Stomach (tissue), 9 donors: Measurements from ENCODE around the gene BCL6B. TPM values are rescaled to one million over a fixed set of nuclear protein-coding genes. Genes with fewer than 3 reads are reported as not detected.

ENCODE experiments used
- DNase-seq, 2 donors: peaks; one replicate each; pipeline versions ENCODE4 v3.0.0 to v3.0.0-alpha.2; 2013 to 2019
- H3K27ac ChIP-seq, 5 donors: fragments of 200-600 bp in 4 of 5; sonication (generic) in 4 of 5; one replicate each; pipeline ENCODE4 v1.5.1; 2013 to 2019; ENCODE audit warnings: mild to moderate bottlenecking in 1 of 5, moderate library complexity in 1 of 5
- H3K27me3 ChIP-seq, 3 donors: fragments of 200-600 bp; sonication (generic); one replicate each; pipeline ENCODE4 v1.5.1; 2017 to 2019; ENCODE audit warnings: mixed run types in 1 of 3
- H3K36me3 ChIP-seq, 4 donors: fragments of 200-600 bp; sonication (generic); 1 replicate in 3 of 4; 2 replicates in 1 of 4; pipeline ENCODE4 v1.5.1; 2016 to 2019
- H3K4me1 ChIP-seq, 4 donors: fragments of 200-600 bp; sonication (generic); one replicate each; pipeline ENCODE4 v1.5.1; 2016 to 2019
- H3K4me3 ChIP-seq, 4 donors: fragments of 200-600 bp; sonication (generic) in 3 of 4; one replicate each; pipeline ENCODE4 v1.5.1; 2016 to 2019; ENCODE audit warnings: mild to moderate bottlenecking in 1 of 4
- H3K9me3 ChIP-seq, 4 donors: fragments of 200-600 bp; sonication (generic); one replicate each; pipeline ENCODE4 v1.5.1; 2016 to 2019
- EP300 ChIP-seq: sonication (generic); formaldehyde crosslinking; IDR thresholded peaks from one replicate; pipeline ENCODE4 v1.6.1; 2017; ENCODE audit warnings: antibody characterized with exemption
- POLR2A ChIP-seq, 4 donors: fragments of 450-650 bp; IDR thresholded peaks; one replicate each; pipeline ENCODE4 v1.6.1; 2016; ENCODE audit warnings: antibody characterized with exemption in 4 of 4, control low read depth in 2 of 4, mild to moderate bottlenecking in 1 of 4, moderate library complexity in 1 of 4
- POLR2AphosphoS5 ChIP-seq, 3 donors: sonication (generic); formaldehyde crosslinking; IDR thresholded peaks; one replicate each; pipeline ENCODE4 v1.6.1; 2016; ENCODE audit warnings: antibody characterized with exemption in 3 of 3
- WGBS, 5 donors: extraction: QIAGEN DNeasy Blood & Tissue Kit in 3 of 5; methylation state at CpG; one replicate each; pipeline versions ENCODE4 v1.1.5 to v1.1.7; 2013 to 2018; 5-methylcytosine and 5-hydroxymethylcytosine counted together
- intact Hi-C: fragments of 100-400 bp; cut with DNase I; formaldehyde crosslinking; loops from one replicate; pipeline ENCODE4 v1.15.1; 2023; ENCODE audit warnings: low total_unique reads
- polyA plus RNA-seq, 3 donors: library from polyadenylated mRNA; stranded (reverse); fragments of 200-250 nt; gene quantifications; one replicate each; pipeline ENCODE4 v1.2.3, GENCODE V29; 2013
- total RNA-seq, 5 donors: library from RNA; depleted of rRNA; stranded (reverse); fragments of >200 nt; gene quantifications; one replicate each; pipeline versions ENCODE4 v1.1.0 to v1.2.3, GENCODE V29; 2014 to 2016
- TF ChIP-seq, protein P1 (sequence below), 7 experiments: fragments of 450-650 bp in 4 of 7; fragments of 200-600 bp in 3 of 7; sonication (generic) in 3 of 7; IDR thresholded peaks; one replicate each; pipeline ENCODE4 v1.5.1; 2016 to 2019; ENCODE audit warnings: antibody characterized with exemption in 7 of 7, control low read depth in 2 of 7, mild to moderate bottlenecking in 1 of 7
- donor health status: healthy with polysubstance abuse.
- donor health status: Bipolar disorder and iron deficiency.
- donor health status: healthy.

BCL6B gene
- total and polyA plus RNA-seq, 8 donors = 1.3 to 5.5 (median 3.6) TPM; not detected in 2

DNA sequence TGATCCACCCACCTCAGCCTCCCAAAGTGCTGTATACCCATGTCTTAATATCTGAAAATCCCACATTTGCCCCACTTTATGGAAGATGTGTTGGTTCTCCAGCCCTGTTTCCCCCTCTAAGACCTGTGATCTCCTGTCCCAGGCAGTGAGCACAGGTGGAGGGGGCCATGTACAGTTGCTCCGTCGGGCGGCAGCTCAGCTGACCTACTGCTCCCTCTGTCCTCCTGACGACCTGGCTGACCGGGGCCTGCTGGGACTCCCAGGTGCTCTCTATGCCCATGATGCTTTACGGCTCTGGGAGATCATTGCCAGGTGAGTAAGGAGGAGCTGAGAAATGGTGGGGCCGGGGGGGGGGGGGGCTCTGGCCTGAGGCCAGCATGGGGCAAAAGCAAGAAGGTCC is 17.1 kb upstream of the BCL6B start:
- intact Hi-C loops = loop anchor here (10.0 kb wide), 1 partner anchor 341 kb away; no protein-coding TSS in a partner anchor
- no peaks in the 10 kb centered on the region for H3K9me3 ChIP-seq

DNA sequence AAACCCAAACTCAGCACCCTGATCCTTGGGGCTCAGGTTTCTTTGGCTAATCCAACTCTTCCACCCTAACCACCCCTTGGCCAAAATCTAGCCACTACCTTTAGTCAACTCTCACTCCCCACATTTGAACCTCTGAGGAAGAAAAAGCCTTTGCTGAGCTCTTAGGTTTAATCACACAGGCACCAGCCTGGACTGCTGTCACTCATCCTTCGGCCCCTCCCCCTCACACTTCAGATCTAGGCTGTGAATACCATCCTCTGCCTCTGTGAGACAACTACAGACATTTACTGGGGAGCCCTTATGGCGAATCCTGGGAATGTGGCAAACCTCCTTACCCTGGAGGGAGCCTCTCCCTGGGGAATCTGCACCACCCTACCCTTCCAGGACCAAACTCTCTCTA is 15.7 kb upstream of the BCL6B start:
- intact Hi-C loops = loop anchor here (10.0 kb wide), 1 partner anchor 342 kb away; no protein-coding TSS in a partner anchor
- Histone ChIP-seq H3K36me3 (peaks cover 11 to 58% (median 49%) of the 10 kb centered on the region in 4 donors), H3K27me3 (no peaks in the 10 kb centered on the region), H3K27ac (no peak overlapping the region), H3K9me3 (no peaks in the 10 kb centered on the region), H3K4me1 (peaks cover 22 to 49% (median 37%) of the 10 kb centered on the region in 4 donors), H3K4me3 (no peak overlapping the region)
- DNase-seq = no peak
- WGBS, 5 donors = 77 to 89% (median 88%) methylated on average over 2 of the region's 2 CpGs
- TF ChIP-seq POLR2A (IDR thresholded peaks at IDR 0.05) (no peak), POLR2AphosphoS5 (IDR thresholded peaks at IDR 0.05) (no peak), EP300 (no peak)
- TF ChIP-seq, protein P1, sequence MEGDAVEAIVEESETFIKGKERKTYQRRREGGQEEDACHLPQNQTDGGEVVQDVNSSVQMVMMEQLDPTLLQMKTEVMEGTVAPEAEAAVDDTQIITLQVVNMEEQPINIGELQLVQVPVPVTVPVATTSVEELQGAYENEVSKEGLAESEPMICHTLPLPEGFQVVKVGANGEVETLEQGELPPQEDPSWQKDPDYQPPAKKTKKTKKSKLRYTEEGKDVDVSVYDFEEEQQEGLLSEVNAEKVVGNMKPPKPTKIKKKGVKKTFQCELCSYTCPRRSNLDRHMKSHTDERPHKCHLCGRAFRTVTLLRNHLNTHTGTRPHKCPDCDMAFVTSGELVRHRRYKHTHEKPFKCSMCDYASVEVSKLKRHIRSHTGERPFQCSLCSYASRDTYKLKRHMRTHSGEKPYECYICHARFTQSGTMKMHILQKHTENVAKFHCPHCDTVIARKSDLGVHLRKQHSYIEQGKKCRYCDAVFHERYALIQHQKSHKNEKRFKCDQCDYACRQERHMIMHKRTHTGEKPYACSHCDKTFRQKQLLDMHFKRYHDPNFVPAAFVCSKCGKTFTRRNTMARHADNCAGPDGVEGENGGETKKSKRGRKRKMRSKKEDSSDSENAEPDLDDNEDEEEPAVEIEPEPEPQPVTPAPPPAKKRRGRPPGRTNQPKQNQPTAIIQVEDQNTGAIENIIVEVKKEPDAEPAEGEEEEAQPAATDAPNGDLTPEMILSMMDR (IDR thresholded peaks at IDR 0.05) = no peak

More for the DNA sequence above, 17.1 kb upstream of the BCL6B start:
- Histone ChIP-seq H3K36me3 (peaks cover 23 to 72% (median 63%) of the 10 kb centered on the region in 4 donors), H3K4me3 (no peak overlapping the region), H3K27me3 (no peaks in the 10 kb centered on the region), H3K27ac (no peak overlapping the region), H3K4me1 (peaks cover 10 to 36% (median 24%) of the 10 kb centered on the region in 4 donors)
- TF ChIP-seq POLR2A (IDR thresholded peaks at IDR 0.05) = no peak
- TF ChIP-seq EP300 = no peak
- WGBS, 5 donors = 69 to 83% (median 74%) methylated on average over 6 to 7 of the region's 7 CpGs
- DNase-seq = no peak

DNA sequence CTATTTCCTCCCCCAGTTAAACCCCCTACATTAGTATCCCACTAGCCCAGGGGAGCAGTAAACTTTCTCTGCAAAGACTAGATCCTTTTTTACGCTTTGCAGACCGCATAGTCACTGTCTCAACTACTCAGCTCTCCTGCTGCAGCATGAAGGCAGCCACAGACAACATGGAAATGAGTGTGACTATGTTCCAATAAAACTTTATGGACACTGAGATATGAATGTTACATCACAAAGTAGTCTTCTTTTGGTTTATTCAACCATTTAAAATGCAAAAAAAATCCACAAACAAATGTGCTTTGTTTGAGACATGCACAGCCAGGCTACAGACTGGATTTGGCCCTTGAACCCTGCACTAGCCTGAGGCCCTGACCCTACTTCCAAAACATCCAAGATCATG is 12.3 kb upstream of the BCL6B start:
- peak overlapping the region in 3 of 4 donors; percentile 79 to 92 (median 83) for H3K4me3 ChIP-seq
- H3K27me3 ChIP-seq = no peaks in the 10 kb centered on the region
- H3K4me1 ChIP-seq = peaks cover 30 to 69% (median 54%) of the 10 kb centered on the region in 4 donors
- H3K36me3 ChIP-seq = peaks cover 7 to 42% (median 34%) of the 10 kb centered on the region in 4 donors
- intact Hi-C loops = no loop called here
- H3K9me3 ChIP-seq = no peaks in the 10 kb centered on the region
- DNase-seq = no peak
- no peak for TF ChIP-seq POLR2AphosphoS5 (IDR thresholded peaks at IDR 0.05)
- no peak for TF ChIP-seq POLR2A (IDR thresholded peaks at IDR 0.05)
- no peak for TF ChIP-seq EP300
- TF ChIP-seq, protein P1 (IDR thresholded peaks at IDR 0.05) = no peak
- H3K27ac ChIP-seq = no peak overlapping the region
- WGBS, 5 donors = 89 to 97% (median 94%) methylated on average over 2 of the region's 2 CpGs

DNA sequence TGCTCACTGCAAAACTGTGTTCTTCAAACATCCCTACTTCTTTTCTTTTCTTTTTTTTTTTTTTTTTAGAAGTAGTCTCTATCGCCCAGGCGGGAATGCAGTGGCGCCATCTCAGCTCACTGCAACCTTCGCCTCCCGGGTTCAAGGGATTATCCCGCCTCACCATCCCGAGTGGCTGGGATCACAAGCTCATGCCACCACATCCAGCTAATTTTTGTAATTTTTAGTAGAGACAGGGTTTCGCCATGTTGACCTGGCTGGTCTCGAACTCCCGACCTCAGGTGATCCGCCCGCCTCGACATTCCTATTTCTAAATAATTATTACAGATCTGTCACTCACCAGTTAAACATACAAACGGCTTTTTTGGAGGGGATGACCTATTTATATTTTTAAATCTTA is 11.4 kb upstream of the BCL6B start:
- no peak for TF ChIP-seq POLR2AphosphoS5 (IDR thresholded peaks at IDR 0.05)
- TF ChIP-seq EP300 = no peak
- TF ChIP-seq, protein P1 (IDR thresholded peaks at IDR 0.05) = no peak
- no peak for TF ChIP-seq POLR2A (IDR thresholded peaks at IDR 0.05)
- DNase-seq = no peak
- intact Hi-C loops = no loop called here
- peaks cover 5 to 39% (median 33%) of the 10 kb centered on the region in 4 donors for H3K36me3 ChIP-seq
- 22 to 47% (median 38%) methylated on average over 14 of the region's 14 CpGs for WGBS, 5 donors
- no peaks in the 10 kb centered on the region for H3K27me3 ChIP-seq
- H3K9me3 ChIP-seq = no peaks in the 10 kb centered on the region
- peak overlapping the region in 4 of 5 donors; percentile 97 to 99 (median 98) for H3K27ac ChIP-seq
- H3K4me3 ChIP-seq = peak overlapping the region; percentile 79 to 95 (median 88)
- H3K4me1 ChIP-seq = peaks cover 31 to 78% (median 60%) of the 10 kb centered on the region in 4 donors

DNA sequence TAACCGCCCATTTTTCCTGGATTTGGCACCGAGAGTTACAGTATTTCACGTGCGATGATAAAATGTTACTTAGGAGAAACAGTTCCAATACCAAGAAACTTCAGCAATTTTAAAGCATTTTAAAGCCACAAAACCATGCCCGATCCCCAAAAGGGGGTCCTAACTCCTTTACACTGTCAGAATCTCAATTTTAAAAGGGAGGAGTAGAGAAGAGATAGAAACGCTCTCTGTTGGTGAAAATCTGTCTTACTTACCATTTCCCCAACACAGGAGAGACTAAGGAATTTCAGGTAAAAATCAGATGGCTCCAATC is 11.0 kb upstream of the BCL6B start:
- TF ChIP-seq, protein P1 (IDR thresholded peaks at IDR 0.05) = no peak
- TF ChIP-seq EP300 = no peak
- no peak for TF ChIP-seq POLR2AphosphoS5 (IDR thresholded peaks at IDR 0.05)
- no peak for TF ChIP-seq POLR2A (IDR thresholded peaks at IDR 0.05)
- no peaks in the 10 kb centered on the region for H3K27me3 ChIP-seq
- no peak for DNase-seq
- H3K9me3 ChIP-seq = no peaks in the 10 kb centered on the region
- intact Hi-C loops = no loop called here
- H3K36me3 ChIP-seq = peaks cover 1 to 39% (median 33%) of the 10 kb centered on the region in 4 donors
- H3K27ac ChIP-seq = peak overlapping the region; percentile 97 to 99 (median 98)
- H3K4me1 ChIP-seq = peaks cover 36 to 83% (median 62%) of the 10 kb centered on the region in 4 donors
- peak overlapping the region; percentile 79 to 95 (median 88) for H3K4me3 ChIP-seq
- WGBS, 5 donors = 0 to 1% (median 1%) methylated on average over 6 of the region's 6 CpGs
